SK-N-SH (cell line): Measurements from ENCODE around the gene GABRD. TPM values are rescaled to one million over a fixed set of nuclear protein-coding genes. Genes with fewer than 3 reads are reported as not detected.

Source experiments
- CTCF ChIA-PET: fragments of 300-600, 350-600 bp; formaldehyde crosslinking; extraction: SDS; loops from one replicate; lab custom pipeline; 2021; lab: Yijun Ruan, JAX
- POLR2A ChIA-PET: fragments of 350-600 bp; sonication (Branson Sonifier 250); formaldehyde crosslinking; extraction: SDS; loops from one replicate; lab custom pipeline; 2020; ENCODE audit warnings: antibody characterized with exemption, inconsistent platforms; lab: Yijun Ruan, JAX
- DNase-seq: peaks from one replicate; pipeline ENCODE4 v3.0.0; 2012
- H2AFZ ChIP-seq: fragments of 200-600 bp; sonication (generic); 2 replicates; pipeline ENCODE4 v1.8.1; 2016; ENCODE audit warnings: antibody characterized with exemption, mild to moderate bottlenecking, low read depth
- H3F3A ChIP-seq: fragments of 200-600 bp; sonication (generic); replicated peaks from 2 replicates; pipeline ENCODE3; 2016; ENCODE audit warnings: antibody characterized with exemption, mild to moderate bottlenecking; ENCODE audit not compliant: insufficient read depth
- H3K27ac ChIP-seq, 2 experiments: fragments of 200-500 bp in 1 of 2; fragments of 200-600 bp in 1 of 2; sonication (Bioruptor generic) in 1 of 2; sonication (generic), shearing (Covaris generic) in 1 of 2; 2 replicates each; pipeline versions ENCODE4 v1.5.1 to v1.6.1; 2014 to 2016; ENCODE audit warnings: low read depth in 2 of 2, inconsistent platforms in 1 of 2, low read length in 1 of 2, mild to moderate bottlenecking in 1 of 2, mixed read lengths in 1 of 2
- H3K27me3 ChIP-seq: fragments of 200-600 bp; sonication (generic), shearing (Covaris generic); 2 replicates; pipeline ENCODE4 v1.6.1; 2016; ENCODE audit warnings: mixed run types; ENCODE audit not compliant: insufficient read depth
- H3K36me3 ChIP-seq, 2 experiments: fragments of 200-500 bp in 1 of 2; fragments of 200-600 bp in 1 of 2; sonication (Bioruptor generic) in 1 of 2; sonication (generic) in 1 of 2; replicated peaks in 1 of 2; 2 replicates each; pipeline versions ENCODE3 to v1.5.1; 2014 to 2016; ENCODE audit warnings: low read length in 1 of 2, mild to moderate bottlenecking in 1 of 2; ENCODE audit not compliant: insufficient read depth in 2 of 2, control insufficient read depth in 1 of 2
- H3K4me1 ChIP-seq, 2 experiments: fragments of 200-500 bp in 1 of 2; fragments of 200-600 bp in 1 of 2; sonication (Bioruptor generic) in 1 of 2; sonication (generic), shearing (Covaris generic) in 1 of 2; 2 replicates each; pipeline versions ENCODE4 v1.5.1 to v1.6.1; 2014 to 2016; ENCODE audit warnings: low read depth in 1 of 2, low read length in 1 of 2, mixed run types in 1 of 2; ENCODE audit not compliant: insufficient read depth in 2 of 2, control insufficient read depth in 1 of 2
- H3K4me2 ChIP-seq: fragments of 200-600 bp; sonication (generic), shearing (Covaris generic); 2 replicates; pipeline ENCODE4 v1.6.1; 2017; ENCODE audit warnings: mixed run types
- H3K4me3 ChIP-seq, 2 experiments: fragments of 200-500 bp in 1 of 2; fragments of 200-600 bp in 1 of 2; sonication (Bioruptor generic) in 1 of 2; sonication (generic), shearing (Covaris generic) in 1 of 2; 2 replicates each; pipeline versions ENCODE4 v1.5.1 to v1.8.1; 2014 to 2016; ENCODE audit warnings: low read depth in 2 of 2, inconsistent platforms in 1 of 2, low read length in 1 of 2, mild to moderate bottlenecking in 1 of 2, mixed read lengths in 1 of 2, moderate library complexity in 1 of 2
- H3K79me2 ChIP-seq: fragments of 200-600 bp; sonication (generic); 2 replicates; pipeline ENCODE4 v1.8.1; 2017; ENCODE audit warnings: mild to moderate bottlenecking; ENCODE audit not compliant: insufficient read depth
- H3K9ac ChIP-seq: fragments of 200-600 bp; sonication (generic); 2 replicates; pipeline ENCODE4 v1.6.1; 2017; ENCODE audit warnings: mixed run types
- H3K9me2 ChIP-seq: fragments of 200-600 bp; sonication (generic); 2 replicates; pipeline ENCODE4 v1.6.1; 2017; ENCODE audit warnings: mixed run types
- H3K9me3 ChIP-seq: fragments of 200-600 bp; sonication (generic); 2 replicates; pipeline ENCODE4 v1.6.1; 2017; ENCODE audit warnings: mixed run types, mild to moderate bottlenecking, moderate library complexity
- H4K20me1 ChIP-seq: fragments of 200-600 bp; sonication (generic); 2 replicates; pipeline ENCODE4 v1.6.1; 2017; ENCODE audit warnings: mild to moderate bottlenecking, mixed run types; ENCODE audit not compliant: insufficient read depth
- CHD2 ChIP-seq: fragments of 150-350 bp; IDR thresholded peaks from 2 replicates; pipeline ENCODE4 v1.6.1; 2018; ENCODE audit warnings: low read length; ENCODE audit not compliant: partially characterized antibody
- EP300 ChIP-seq, 2 experiments: IDR thresholded peaks; 2 replicates each; pipeline versions ENCODE4 v1.4.0 to v1.6.1; 2012; ENCODE audit warnings: borderline replicate concordance in 1 of 2, low read depth in 1 of 2, low read length in 1 of 2
- FOXJ3 ChIP-seq: sonication (generic); formaldehyde crosslinking; IDR thresholded peaks from 2 replicates; pipeline ENCODE4 v1.5.1; 2020; ENCODE audit warnings: mild to moderate bottlenecking, missing genetic modification reagents
- GABPA ChIP-seq: IDR thresholded peaks from 2 replicates; pipeline ENCODE4 v1.4.0; 2012; ENCODE audit warnings: low read depth, mild to moderate bottlenecking
- MEF2A ChIP-seq: IDR thresholded peaks from 2 replicates; pipeline ENCODE4 v1.4.0; 2012; ENCODE audit warnings: low read depth, borderline replicate concordance
- POLR2AphosphoS5 ChIP-seq: IDR thresholded peaks from 2 replicates; pipeline ENCODE4 v1.6.1; 2012; ENCODE audit warnings: low read depth, low read length
- RXRA ChIP-seq: IDR thresholded peaks from 2 replicates; pipeline ENCODE4 v1.4.0; 2012; ENCODE audit warnings: low read depth, mild to moderate bottlenecking, borderline replicate concordance
- SMC3 ChIP-seq: IDR thresholded peaks from 2 replicates; pipeline ENCODE4 v1.6.1; 2012; ENCODE audit warnings: low read depth, low read length, improper control_type of control experiment
- TCF12 ChIP-seq: IDR thresholded peaks from 2 replicates; pipeline ENCODE4 v1.4.0; 2012
- YY1 ChIP-seq: IDR thresholded peaks from 2 replicates; pipeline ENCODE4 v1.4.0; 2012; ENCODE audit warnings: low read depth, mild to moderate bottlenecking
- WGBS: methylation state at CpG from one replicate; pipeline ENCODE4 v1.1.6; 2017; ENCODE audit warnings: low lambda C conversion rate; 5-methylcytosine and 5-hydroxymethylcytosine counted together
- polyA plus RNA-seq, 3 experiments: library from polyadenylated mRNA; depleted of rRNA; stranded (reverse); fragments of >200 nt; gene quantifications; 2 replicates each; pipeline ENCODE4 v1.2.3, GENCODE V29; 2012
- TF ChIP-seq, protein P1 (sequence below): IDR thresholded peaks from 2 replicates; pipeline ENCODE4 v1.4.0; 2012; ENCODE audit warnings: low read depth, borderline replicate concordance
- TF ChIP-seq, protein P2 (sequence below): IDR thresholded peaks from 2 replicates; pipeline ENCODE4 v1.4.0; 2012; ENCODE audit warnings: low read depth
- TF ChIP-seq, protein P3 (sequence below): IDR thresholded peaks from 2 replicates; pipeline ENCODE4 v1.6.1; 2012; ENCODE audit warnings: mild to moderate bottlenecking, low read depth, low read length, moderate library complexity
- TF ChIP-seq, protein P4 (sequence below): fragments of 200-600 bp; sonication (generic); IDR thresholded peaks from 2 replicates; pipeline ENCODE4 v1.6.1; 2017; ENCODE audit warnings: antibody characterized with exemption, mild to moderate bottlenecking, moderate library complexity

The GABRD gene
- polyA plus RNA-seq, 1 of the 3 experiments (the other 2 are of a cell fraction): 0.07 TPM

DNA sequence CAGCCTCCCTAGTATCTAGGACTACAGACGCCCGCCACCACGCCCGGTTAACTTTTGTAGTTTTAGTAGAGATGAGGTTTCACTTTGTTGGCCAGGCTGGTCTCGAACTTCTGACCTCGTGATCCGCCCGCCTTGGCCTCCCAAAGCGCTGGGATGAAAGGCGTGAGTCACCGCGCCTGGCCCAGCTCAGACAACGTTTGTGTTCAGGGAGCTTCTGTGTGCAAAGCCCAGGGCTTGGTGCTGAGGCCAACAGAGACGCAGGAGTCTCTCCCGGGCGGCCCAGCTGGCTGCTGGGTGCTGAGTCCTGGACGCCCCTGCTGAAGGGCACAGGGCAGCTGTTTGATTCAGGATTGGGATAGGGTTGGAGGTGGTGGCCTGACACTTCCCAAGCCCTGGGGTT, 34.1 kb downstream of the GABRD start:
- Histone ChIP-seq H3K27me3 (no peaks in the 10 kb centered on the region), H3K79me2 (no peaks in the 10 kb centered on the region), H2AFZ (no peak overlapping the region), H3K4me1 (peaks cover 0 to 17% of the 10 kb centered on the region in 2 experiments; a peak in 1 of 4 replicates), H3K27ac (no peak overlapping the region), H3K9me3 (no peaks in the 10 kb centered on the region), H3K4me2 (no peak overlapping the region), H3K4me3 (no peak overlapping the region), H4K20me1 (no peaks in the 10 kb centered on the region)
- CTCF ChIA-PET: interaction anchor here (1.3 to 1.5 kb wide), 2 partner anchors 8 to 93 kb away, joined by 4 to 5 read pairs; no protein-coding TSS in a partner anchor
- DNase-seq: no peak
- 89% methylated on average over 17 of the region's 17 CpGs for WGBS
- POLR2A ChIA-PET: no interaction called here
- TF ChIP-seq POLR2AphosphoS5 (no peak), MEF2A (no peak), TCF12 (no peak), YY1 (no peak), SMC3 (no peak), FOXJ3 (CRISPR knock-in tag) (no peak), EP300 (IDR thresholded peaks at IDR 0.05; ENCODE audit: borderline replicate concordance in 1 of 2, low read depth in 1 of 2, low read length in 1 of 2) (no peak), CHD2 (no peak), GABPA (no peak), RXRA (no peak)
- TF ChIP-seq, protein P1, sequence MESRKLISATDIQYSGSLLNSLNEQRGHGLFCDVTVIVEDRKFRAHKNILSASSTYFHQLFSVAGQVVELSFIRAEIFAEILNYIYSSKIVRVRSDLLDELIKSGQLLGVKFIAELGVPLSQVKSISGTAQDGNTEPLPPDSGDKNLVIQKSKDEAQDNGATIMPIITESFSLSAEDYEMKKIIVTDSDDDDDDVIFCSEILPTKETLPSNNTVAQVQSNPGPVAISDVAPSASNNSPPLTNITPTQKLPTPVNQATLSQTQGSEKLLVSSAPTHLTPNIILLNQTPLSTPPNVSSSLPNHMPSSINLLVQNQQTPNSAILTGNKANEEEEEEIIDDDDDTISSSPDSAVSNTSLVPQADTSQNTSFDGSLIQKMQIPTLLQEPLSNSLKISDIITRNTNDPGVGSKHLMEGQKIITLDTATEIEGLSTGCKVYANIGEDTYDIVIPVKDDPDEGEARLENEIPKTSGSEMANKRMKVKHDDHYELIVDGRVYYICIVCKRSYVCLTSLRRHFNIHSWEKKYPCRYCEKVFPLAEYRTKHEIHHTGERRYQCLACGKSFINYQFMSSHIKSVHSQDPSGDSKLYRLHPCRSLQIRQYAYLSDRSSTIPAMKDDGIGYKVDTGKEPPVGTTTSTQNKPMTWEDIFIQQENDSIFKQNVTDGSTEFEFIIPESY: no peak
- TF ChIP-seq, protein P2, sequence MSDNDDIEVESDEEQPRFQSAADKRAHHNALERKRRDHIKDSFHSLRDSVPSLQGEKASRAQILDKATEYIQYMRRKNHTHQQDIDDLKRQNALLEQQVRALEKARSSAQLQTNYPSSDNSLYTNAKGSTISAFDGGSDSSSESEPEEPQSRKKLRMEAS: no peak
- TF ChIP-seq, protein P3, sequence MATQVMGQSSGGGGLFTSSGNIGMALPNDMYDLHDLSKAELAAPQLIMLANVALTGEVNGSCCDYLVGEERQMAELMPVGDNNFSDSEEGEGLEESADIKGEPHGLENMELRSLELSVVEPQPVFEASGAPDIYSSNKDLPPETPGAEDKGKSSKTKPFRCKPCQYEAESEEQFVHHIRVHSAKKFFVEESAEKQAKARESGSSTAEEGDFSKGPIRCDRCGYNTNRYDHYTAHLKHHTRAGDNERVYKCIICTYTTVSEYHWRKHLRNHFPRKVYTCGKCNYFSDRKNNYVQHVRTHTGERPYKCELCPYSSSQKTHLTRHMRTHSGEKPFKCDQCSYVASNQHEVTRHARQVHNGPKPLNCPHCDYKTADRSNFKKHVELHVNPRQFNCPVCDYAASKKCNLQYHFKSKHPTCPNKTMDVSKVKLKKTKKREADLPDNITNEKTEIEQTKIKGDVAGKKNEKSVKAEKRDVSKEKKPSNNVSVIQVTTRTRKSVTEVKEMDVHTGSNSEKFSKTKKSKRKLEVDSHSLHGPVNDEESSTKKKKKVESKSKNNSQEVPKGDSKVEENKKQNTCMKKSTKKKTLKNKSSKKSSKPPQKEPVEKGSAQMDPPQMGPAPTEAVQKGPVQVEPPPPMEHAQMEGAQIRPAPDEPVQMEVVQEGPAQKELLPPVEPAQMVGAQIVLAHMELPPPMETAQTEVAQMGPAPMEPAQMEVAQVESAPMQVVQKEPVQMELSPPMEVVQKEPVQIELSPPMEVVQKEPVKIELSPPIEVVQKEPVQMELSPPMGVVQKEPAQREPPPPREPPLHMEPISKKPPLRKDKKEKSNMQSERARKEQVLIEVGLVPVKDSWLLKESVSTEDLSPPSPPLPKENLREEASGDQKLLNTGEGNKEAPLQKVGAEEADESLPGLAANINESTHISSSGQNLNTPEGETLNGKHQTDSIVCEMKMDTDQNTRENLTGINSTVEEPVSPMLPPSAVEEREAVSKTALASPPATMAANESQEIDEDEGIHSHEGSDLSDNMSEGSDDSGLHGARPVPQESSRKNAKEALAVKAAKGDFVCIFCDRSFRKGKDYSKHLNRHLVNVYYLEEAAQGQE: no peak
- TF ChIP-seq, protein P4, sequence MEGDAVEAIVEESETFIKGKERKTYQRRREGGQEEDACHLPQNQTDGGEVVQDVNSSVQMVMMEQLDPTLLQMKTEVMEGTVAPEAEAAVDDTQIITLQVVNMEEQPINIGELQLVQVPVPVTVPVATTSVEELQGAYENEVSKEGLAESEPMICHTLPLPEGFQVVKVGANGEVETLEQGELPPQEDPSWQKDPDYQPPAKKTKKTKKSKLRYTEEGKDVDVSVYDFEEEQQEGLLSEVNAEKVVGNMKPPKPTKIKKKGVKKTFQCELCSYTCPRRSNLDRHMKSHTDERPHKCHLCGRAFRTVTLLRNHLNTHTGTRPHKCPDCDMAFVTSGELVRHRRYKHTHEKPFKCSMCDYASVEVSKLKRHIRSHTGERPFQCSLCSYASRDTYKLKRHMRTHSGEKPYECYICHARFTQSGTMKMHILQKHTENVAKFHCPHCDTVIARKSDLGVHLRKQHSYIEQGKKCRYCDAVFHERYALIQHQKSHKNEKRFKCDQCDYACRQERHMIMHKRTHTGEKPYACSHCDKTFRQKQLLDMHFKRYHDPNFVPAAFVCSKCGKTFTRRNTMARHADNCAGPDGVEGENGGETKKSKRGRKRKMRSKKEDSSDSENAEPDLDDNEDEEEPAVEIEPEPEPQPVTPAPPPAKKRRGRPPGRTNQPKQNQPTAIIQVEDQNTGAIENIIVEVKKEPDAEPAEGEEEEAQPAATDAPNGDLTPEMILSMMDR: no peak
- TF ChIP-seq, all 33 proteins: peak for 0
- H3F3A ChIP-seq: no peaks in the 10 kb centered on the region
- no peaks in the 10 kb centered on the region for H3K9me2 ChIP-seq
- H3K9ac ChIP-seq: no peak overlapping the region
- H3K36me3 ChIP-seq: no peaks in the 10 kb centered on the region
